ACC112 (cell line): ENCODE measurements around the gene TMEM120A.

Experiments used
- H2AFZ ChIP-seq: fragments of 200-600 bp; sonication (generic); one replicate; pipeline ENCODE4 v1.6.0; 2017; ENCODE audit warnings: antibody characterized with exemption, low read length; ENCODE audit not compliant: unreplicated experiment
- H3K27ac ChIP-seq: fragments of 200-600 bp; sonication (generic); 2 replicates; pipeline ENCODE4 v1.5.1; 2014; ENCODE audit warnings: low read depth, mild to moderate bottlenecking, antibody characterized with exemption, low read length, moderate library complexity
- H3K27me3 ChIP-seq: fragments of 200-600 bp; sonication (generic); 2 replicates; pipeline ENCODE4 v1.6.1; 2014; ENCODE audit warnings: mild to moderate bottlenecking, antibody characterized with exemption, low read length, moderate library complexity, mixed read lengths; ENCODE audit not compliant: insufficient read depth
- H3K36me3 ChIP-seq: fragments of 200-600 bp; sonication (generic); 2 replicates; pipeline ENCODE4 v1.6.1; 2016; ENCODE audit warnings: mild to moderate bottlenecking, antibody characterized with exemption, low read length, moderate library complexity, mixed read lengths; ENCODE audit not compliant: insufficient read depth
- H3K4me1 ChIP-seq: fragments of 200-600 bp; sonication (generic); one replicate; pipeline ENCODE4 v1.6.1; 2016; ENCODE audit warnings: low read length, mixed read lengths; ENCODE audit not compliant: insufficient read depth, unreplicated experiment, control insufficient read depth
- H3K4me3 ChIP-seq: fragments of 200-600 bp; sonication (generic); 2 replicates; pipeline ENCODE4 v1.5.1; 2014; ENCODE audit warnings: mild to moderate bottlenecking, low read depth, low read length
- H3K79me2 ChIP-seq: fragments of 200-600 bp; sonication (generic); one replicate; pipeline ENCODE4 v1.6.0; 2016; ENCODE audit warnings: low read length; ENCODE audit not compliant: control insufficient read depth, unreplicated experiment, insufficient read depth

Gene TMEM120A

GRCh38 chr7:75979759-75980429 is 14.5 kb downstream of the TMEM120A start:
- Histone ChIP-seq H3K4me1 (no peaks in the 10 kb centered on the region), H3K27me3 (no peaks in the 10 kb centered on the region), H3K27ac (no peak overlapping the region), H3K79me2 (no peaks in the 10 kb centered on the region), H2AFZ (no peak overlapping the region), H3K36me3 (0 out of 2 replicates have a peak, but pooled peaks cover 2% of the 10 kb centered on the region), H3K4me3 (no peak overlapping the region)

- Histone ChIP-seq H3K27ac (no peak overlapping the region), H3K4me3 (no peak overlapping the region), H3K4me1 (no peaks in the 10 kb centered on the region), H3K79me2 (no peaks in the 10 kb centered on the region), H3K36me3 (0 out of 2 replicates have a peak, but pooled peaks cover 2% of the 10 kb centered on the region), H3K27me3 (no peaks in the 10 kb centered on the region), H2AFZ (no peak overlapping the region)
These were observed 16.7 kb downstream of the TMEM120A start for GRCh38 chr7:75977743-75978142.

- Histone ChIP-seq H2AFZ (no peak overlapping the region), H3K36me3 (no peaks in the 10 kb centered on the region), H3K27me3 (no peaks in the 10 kb centered on the region), H3K27ac (no peak overlapping the region), H3K4me3 (no peak overlapping the region), H3K79me2 (no peaks in the 10 kb centered on the region), H3K4me1 (peaks cover 3% of the 10 kb centered on the region)
These were observed 22.2 kb downstream of the TMEM120A start for GRCh38 chr7:75971961-75972763.

GRCh38 chr7:75971309-75971960 is 23.0 kb downstream of the TMEM120A start:
- Histone ChIP-seq H3K4me1 (peaks cover 3% of the 10 kb centered on the region), H3K4me3 (no peak overlapping the region), H3K79me2 (no peaks in the 10 kb centered on the region), H2AFZ (no peak overlapping the region), H3K27ac (no peak overlapping the region), H3K36me3 (no peaks in the 10 kb centered on the region), H3K27me3 (no peaks in the 10 kb centered on the region)

GRCh38 chr7:75969704-75970498 is 24.5 kb downstream of the TMEM120A start:
- Histone ChIP-seq H3K36me3 (no peaks in the 10 kb centered on the region), H3K27ac (no peak overlapping the region), H3K4me3 (no peak overlapping the region), H2AFZ (no peak overlapping the region), H3K27me3 (no peaks in the 10 kb centered on the region), H3K4me1 (peaks cover 3% of the 10 kb centered on the region), H3K79me2 (no peaks in the 10 kb centered on the region)

- no peaks in the 10 kb centered on the region for H3K36me3 ChIP-seq
- no peak overlapping the region for H3K27ac ChIP-seq
- H3K4me1 ChIP-seq = peaks cover 3% of the 10 kb centered on the region
- no peak overlapping the region for H3K4me3 ChIP-seq
- no peaks in the 10 kb centered on the region for H3K79me2 ChIP-seq
- no peaks in the 10 kb centered on the region for H3K27me3 ChIP-seq
- H2AFZ ChIP-seq = no peak overlapping the region
These were observed 25.2 kb downstream of the TMEM120A start for GRCh38 chr7:75969182-75969581.

GRCh38 chr7:75968561-75969001 is 25.8 kb downstream of the TMEM120A start:
- H3K4me1 ChIP-seq = peaks cover 3% of the 10 kb centered on the region
- H3K36me3 ChIP-seq = no peaks in the 10 kb centered on the region
- H3K27ac ChIP-seq = no peak overlapping the region
- no peak overlapping the region for H2AFZ ChIP-seq
- no peak overlapping the region for H3K4me3 ChIP-seq
- no peaks in the 10 kb centered on the region for H3K79me2 ChIP-seq
- no peaks in the 10 kb centered on the region for H3K27me3 ChIP-seq

- Histone ChIP-seq H3K27ac (no peak overlapping the region), H3K36me3 (no peaks in the 10 kb centered on the region), H3K27me3 (no peaks in the 10 kb centered on the region), H3K79me2 (no peaks in the 10 kb centered on the region), H3K4me3 (no peak overlapping the region), H3K4me1 (peaks cover 8% of the 10 kb centered on the region), H2AFZ (no peak overlapping the region)
These were observed 26.4 kb downstream of the TMEM120A start for GRCh38 chr7:75968012-75968411.

GRCh38 chr7:75967487-75967997 is 26.9 kb downstream of the TMEM120A start:
- Histone ChIP-seq H3K27ac (no peak overlapping the region), H3K79me2 (no peaks in the 10 kb centered on the region), H3K4me3 (no peak overlapping the region), H3K4me1 (peaks cover 13% of the 10 kb centered on the region), H2AFZ (no peak overlapping the region), H3K36me3 (no peaks in the 10 kb centered on the region), H3K27me3 (no peaks in the 10 kb centered on the region)

GRCh38 chr7:75967055-75967454 is 27.3 kb downstream of the TMEM120A start:
- no peak overlapping the region for H3K27ac ChIP-seq
- no peaks in the 10 kb centered on the region for H3K27me3 ChIP-seq
- peaks cover 17% of the 10 kb centered on the region for H3K4me1 ChIP-seq
- no peak overlapping the region for H2AFZ ChIP-seq
- H3K79me2 ChIP-seq = no peaks in the 10 kb centered on the region
- H3K36me3 ChIP-seq = no peaks in the 10 kb centered on the region
- no peak overlapping the region for H3K4me3 ChIP-seq
